CD4-positive, alpha-beta T cell treated with Interleukin-17A for 1 hour (primary cell): ENCODE results near the gene GLTP.
A peak's percentile ranks its signal among the peaks of the same experiment; 100 is the strongest.
"Not testable (repeated sequence)": the region's sequence is repeated elsewhere in the genome, so short reads cannot be mapped to it uniquely, and the experiment has no call there.

Experiments used
- DNase-seq: peaks from one replicate; pipeline ENCODE4 v3.0.0-alpha.2; 2020

The GLTP gene

GRCh38 chr12:109876406-109876805, 3.9 kb downstream of the GLTP start:
- no peak for DNase-seq

GRCh38 chr12:109875572-109876131, 4.7 kb downstream of the GLTP start:
- DNase-seq: no peak

GRCh38 chr12:109873653-109874052, 6.7 kb downstream of the GLTP start:
- no peak for DNase-seq

- DNase-seq: no peak
These were observed 8.6 kb downstream of the GLTP start for GRCh38 chr12:109871668-109872314.

- DNase-seq: no peak
These were observed 9.7 kb downstream of the GLTP start for GRCh38 chr12:109870648-109871047.

GRCh38 chr12:109868182-109869051, 11.9 kb downstream of the GLTP start:
- DNase-seq: no peak

- no peak for DNase-seq
These were observed 15.4 kb downstream of the GLTP start for GRCh38 chr12:109864916-109865315.

GRCh38 chr12:109863847-109864712, 16.3 kb downstream of the GLTP start:
- DNase-seq: peak; percentile 31

- DNase-seq: not testable (repeated sequence)
These were observed 17.9 kb downstream of the GLTP start for GRCh38 chr12:109862491-109862890.

- no peak for DNase-seq
These were observed 18.5 kb downstream of the GLTP start for GRCh38 chr12:109861689-109862314.

GRCh38 chr12:109860977-109861376, 19.4 kb downstream of the GLTP start:
- no peak for DNase-seq

- DNase-seq: no peak
These were observed 21.6 kb downstream of the GLTP start for GRCh38 chr12:109858764-109859163.

- DNase-seq: no peak
These were observed 22.6 kb downstream of the GLTP start for GRCh38 chr12:109857715-109858114.

GRCh38 chr12:109855377-109855776, 25.0 kb downstream of the GLTP start:
- no peak for DNase-seq

GRCh38 chr12:109850518-109850917, 29.8 kb downstream of the GLTP start:
- not testable (repeated sequence) for DNase-seq

GRCh38 chr12:109847142-109847735, 33.1 kb downstream of the GLTP start:
- DNase-seq: no peak

GRCh38 chr12:109845824-109846205, 34.5 kb downstream of the GLTP start:
- DNase-seq: no peak

- DNase-seq: peak; percentile 88
These were observed 35.1 kb downstream of the GLTP start for GRCh38 chr12:109844983-109845823.

- DNase-seq: no peak
These were observed 36.2 kb downstream of the GLTP start for GRCh38 chr12:109844091-109844490.

- no peak for DNase-seq
These were observed 38.3 kb downstream of the GLTP start for GRCh38 chr12:109842021-109842420.

- no peak for DNase-seq
These were observed 39.0 kb downstream of the GLTP start for GRCh38 chr12:109841356-109841755.
